IMR-90 (cell line): ENCODE measurements around the gene GMEB1. TPM values are rescaled to one million over a fixed set of nuclear protein-coding genes. Genes with fewer than 3 reads are reported as not detected.

Source experiments
- ATAC-seq: fragments of 200-7000 bp; cut with Tn5 transposase; 2 replicates; pipeline ENCODE4 v1.9.1; 2020; ENCODE audit warnings: low read depth, mild to moderate bottlenecking, moderate library complexity
- BruUV-seq: library from RNA; stranded (reverse); fragments of 400-500 nt; replicated peaks from 2 replicates; lab custom pipeline; 2021; lab: Mats Ljungman, UMichigan
- CTCF ChIA-PET: fragments of 300-600 bp; formaldehyde crosslinking; extraction: SDS; loops from one replicate; lab custom pipeline; 2021; ENCODE audit warnings: antibody characterized with exemption; lab: Yijun Ruan, JAX
- POLR2A ChIA-PET: fragments of 300-600 bp; sonication (Branson Sonifier 250); formaldehyde crosslinking; loops from one replicate; lab custom pipeline; 2022; ENCODE audit warnings: antibody characterized with exemption; ENCODE audit not compliant: unreplicated experiment; lab: Charles Lee
- DNase-seq: peaks from one replicate; pipeline ENCODE4 v3.0.0; 2013
- H2AFZ ChIP-seq: replicated peaks from 2 replicates; pipeline ENCODE3; 2013; ENCODE audit warnings: low read length, mild to moderate bottlenecking; ENCODE audit not compliant: poor library complexity
- H2AK5ac ChIP-seq: 2 replicates; pipeline ENCODE4 v1.6.1; 2013; ENCODE audit warnings: low read depth, low read length, inconsistent platforms
- H2AK9ac ChIP-seq: replicated peaks from 2 replicates; pipeline ENCODE3; 2013; ENCODE audit warnings: mild to moderate bottlenecking, low read depth, low read length, moderate library complexity; ENCODE audit not compliant: poor library complexity
- H2BK120ac ChIP-seq: 2 replicates; pipeline ENCODE4 v1.6.1; 2013; ENCODE audit warnings: low read depth, low read length, inconsistent platforms
- H2BK15ac ChIP-seq: 3 replicates; pipeline ENCODE4 v1.6.1; 2013; ENCODE audit warnings: low read depth, low read length, inconsistent platforms
- H2BK20ac ChIP-seq: 2 replicates; pipeline ENCODE4 v1.6.1; 2013; ENCODE audit warnings: low read depth, mild to moderate bottlenecking, inconsistent platforms, low read length, moderate library complexity
- H2BK5ac ChIP-seq: 2 replicates; pipeline ENCODE4 v1.6.1; 2013; ENCODE audit warnings: mild to moderate bottlenecking, low read depth, low read length, inconsistent platforms; ENCODE audit not compliant: poor library complexity, severe bottlenecking
- H3K14ac ChIP-seq: replicated peaks from 2 replicates; pipeline ENCODE4 v1.6.1; 2013; ENCODE audit warnings: low read depth, low read length, inconsistent platforms
- H3K18ac ChIP-seq: 2 replicates; pipeline ENCODE4 v1.6.1; 2013; ENCODE audit warnings: low read depth, low read length, control low read depth
- H3K23ac ChIP-seq: 2 replicates; pipeline ENCODE4 v1.6.1; 2013; ENCODE audit warnings: low read depth, low read length, inconsistent platforms
- H3K27ac ChIP-seq: 2 replicates; pipeline ENCODE4 v1.5.1; 2013; ENCODE audit warnings: mild to moderate bottlenecking, control low read depth, low read length; ENCODE audit not compliant: insufficient read depth
- H3K27me3 ChIP-seq: 2 replicates; pipeline ENCODE4 v1.6.1; 2013; ENCODE audit warnings: low read length; ENCODE audit not compliant: control insufficient read depth, insufficient read depth
- H3K36me3 ChIP-seq: 2 replicates; pipeline ENCODE4 v1.6.1; 2013; ENCODE audit warnings: low read length, mixed read lengths; ENCODE audit not compliant: control insufficient read depth, insufficient read depth
- H3K4ac ChIP-seq: 2 replicates; pipeline ENCODE4 v1.6.1; 2013; ENCODE audit warnings: low read depth, low read length, inconsistent platforms
- H3K4me1 ChIP-seq: 2 replicates; pipeline ENCODE4 v1.6.1; 2013; ENCODE audit warnings: low read length, mixed read lengths; ENCODE audit not compliant: control insufficient read depth, insufficient read depth
- H3K4me2 ChIP-seq: 2 replicates; pipeline ENCODE4 v1.6.1; 2013; ENCODE audit warnings: low read depth, mild to moderate bottlenecking, control low read depth, low read length, moderate library complexity
- H3K4me3 ChIP-seq: 2 replicates; pipeline ENCODE4 v1.5.1; 2013; ENCODE audit warnings: low read depth, mild to moderate bottlenecking, control low read depth, low read length, moderate library complexity; ENCODE audit not compliant: insufficient read depth
- H3K56ac ChIP-seq: 2 replicates; pipeline ENCODE4 v1.6.1; 2013; ENCODE audit warnings: low read length, inconsistent platforms; ENCODE audit not compliant: insufficient read depth; ENCODE audit errors: extremely low read depth
- H3K79me1 ChIP-seq, 2 experiments: 2 replicates each; pipeline ENCODE4 v1.6.1; 2013; ENCODE audit warnings: low read length in 2 of 2, inconsistent platforms in 1 of 2, low read depth in 1 of 2
- H3K9ac ChIP-seq: 2 replicates; pipeline ENCODE4 v1.6.1; 2013; ENCODE audit warnings: low read depth, low read length, control low read depth
- H3K9me1 ChIP-seq: 2 replicates; pipeline ENCODE4 v1.6.1; 2013; ENCODE audit warnings: low read length, inconsistent platforms; ENCODE audit not compliant: insufficient read depth
- H3K9me3 ChIP-seq: 2 replicates; pipeline ENCODE4 v1.6.1; 2013; ENCODE audit warnings: low read length; ENCODE audit not compliant: control insufficient read depth, insufficient read depth
- H4K20me1 ChIP-seq: 2 replicates; pipeline ENCODE4 v1.6.1; 2013; ENCODE audit warnings: low read length, inconsistent platforms; ENCODE audit not compliant: insufficient read depth
- H4K5ac ChIP-seq: 2 replicates; pipeline ENCODE4 v1.6.1; 2013; ENCODE audit warnings: mild to moderate bottlenecking, low read depth, low read length, control low read depth
- H4K8ac ChIP-seq, 2 experiments: 2 replicates each; pipeline ENCODE4 v1.6.1; 2013; ENCODE audit warnings: low read depth in 2 of 2, low read length in 2 of 2, control low read depth in 1 of 2, inconsistent platforms in 1 of 2
- H4K91ac ChIP-seq: 2 replicates; pipeline ENCODE4 v1.6.1; 2013; ENCODE audit warnings: low read depth, low read length, inconsistent platforms; ENCODE audit not compliant: insufficient read depth
- CEBPB ChIP-seq: IDR thresholded peaks from 2 replicates; pipeline ENCODE4 v1.6.1; 2012; ENCODE audit warnings: low read depth, low read length, improper control_type of control experiment
- CHD1 ChIP-seq: IDR thresholded peaks from 2 replicates; pipeline ENCODE4 v1.6.1; 2012; ENCODE audit warnings: low read depth, low read length, improper control_type of control experiment
- CTCF ChIP-seq: conservative IDR thresholded peaks from 2 replicates; pipeline ENCODE4 v1.5.1; 2012; ENCODE audit warnings: mild to moderate bottlenecking, low read depth, low read length, improper control_type of control experiment
- ELK1 ChIP-seq: fragments of 150-350 bp; IDR thresholded peaks from 2 replicates; pipeline ENCODE4 v1.6.1; 2016; ENCODE audit warnings: low read depth, mild to moderate bottlenecking, low read length, moderate library complexity, borderline replicate concordance
- FOS ChIP-seq: fragments of 150-350 bp; IDR thresholded peaks from 2 replicates; pipeline ENCODE4 v1.6.1; 2016; ENCODE audit warnings: low read depth, low read length
- MAFK ChIP-seq: IDR thresholded peaks from 2 replicates; pipeline ENCODE4 v1.6.1; 2012; ENCODE audit warnings: low read depth, low read length, improper control_type of control experiment
- MXI1 ChIP-seq: IDR thresholded peaks from 2 replicates; pipeline ENCODE4 v1.6.1; 2012; ENCODE audit warnings: low read depth, mild to moderate bottlenecking, low read length, moderate library complexity, borderline replicate concordance
- POLR2A ChIP-seq: IDR thresholded peaks from 2 replicates; pipeline ENCODE4 v1.6.1; 2012; ENCODE audit warnings: mild to moderate bottlenecking, low read depth, low read length
- RAD21 ChIP-seq: IDR thresholded peaks from 2 replicates; pipeline ENCODE4 v1.6.1; 2012; ENCODE audit warnings: low read length, improper control_type of control experiment
- RCOR1 ChIP-seq: IDR thresholded peaks from 2 replicates; pipeline ENCODE4 v1.6.1; 2012; ENCODE audit warnings: mild to moderate bottlenecking, low read length, improper control_type of control experiment; ENCODE audit not compliant: insufficient replicate concordance
- RFX5 ChIP-seq: IDR thresholded peaks from 2 replicates; pipeline ENCODE4 v1.8.0; 2012; ENCODE audit warnings: low read depth, mild to moderate bottlenecking, low read length, moderate library complexity
- USF2 ChIP-seq: fragments of 150-350 bp; IDR thresholded peaks from 2 replicates; pipeline ENCODE4 v1.6.1; 2017; ENCODE audit warnings: mild to moderate bottlenecking, antibody characterized with exemption, low read length, low read depth
- WGBS, 2 experiments: methylation state at CpG; one replicate each; pipeline versions ENCODE4 v1.1.5 to v1.1.7; 2013; ENCODE audit warnings: missing lambda C conversion rate in 2 of 2; ENCODE audit not compliant: insufficient read length in 1 of 2; ENCODE audit errors: extremely low coverage in 2 of 2; 5-methylcytosine and 5-hydroxymethylcytosine counted together
- dilution Hi-C: fragments of 300-500 bp; cut with HindIII; formaldehyde crosslinking; loops from one replicate; pipeline ENCODE4 v1.14.3; 2018; ENCODE audit warnings: low sequenced_read_pairs; ENCODE audit not compliant: unreplicated experiment
- in situ Hi-C: fragments of 300-500 bp; cut with MboI; formaldehyde crosslinking; loops from 3 replicates; pipeline ENCODE4 v1.14.3; 2019; ENCODE audit warnings: low sequenced_read_pairs, inconsistent platforms, mixed read lengths
- intact Hi-C: fragments of 100-400 bp; cut with micrococcal nuclease; formaldehyde crosslinking; loops from 2 replicates; pipeline ENCODE4 v1.10.0; 2022
- polyA plus RNA-seq, 3 experiments: library from polyadenylated mRNA; depleted of rRNA; stranded (reverse); fragments of >200 nt; gene quantifications; 2 replicates each; pipeline ENCODE4 v1.2.3, GENCODE V29; 2012; ENCODE audit warnings: low replicate concordance in 1 of 3
- total RNA-seq: library from RNA; depleted of rRNA; stranded (reverse); fragments of >200 nt; gene quantifications from 2 replicates; pipeline ENCODE4 v1.2.3, GENCODE V29; 2012

The GMEB1 gene
- total and polyA plus RNA-seq, 2 of the 4 experiments (the other 2 are of a cell fraction) = 7.1 to 7.9 TPM

- no peak overlapping the region for H4K5ac ChIP-seq
- no peak overlapping the region for H3K56ac ChIP-seq
- H2AK9ac ChIP-seq = no peak overlapping the region
- dilution Hi-C loops = no loop called here
- H3K23ac ChIP-seq = no peak overlapping the region
- no peak for ATAC-seq
- H2BK120ac ChIP-seq = no peak overlapping the region
- in situ Hi-C loops = no loop called here
- H2BK15ac ChIP-seq = no peak overlapping the region
- no peak overlapping the region for H3K4ac ChIP-seq
- no peaks in the 10 kb centered on the region for H3K27me3 ChIP-seq
- H3K4me1 ChIP-seq = peaks cover 2% of the 10 kb centered on the region
- H3K18ac ChIP-seq = no peak overlapping the region
- H3K4me3 ChIP-seq = no peak overlapping the region
- ChIA-PET CTCF (no interaction called here), POLR2A (interaction anchor here (0.9 kb wide), 1 partner anchor 91 kb away, joined by 21 read pairs; no protein-coding TSS in a partner anchor)
- no peaks in the 10 kb centered on the region for H3K9me1 ChIP-seq
- no peak overlapping the region for H2AK5ac ChIP-seq
- H4K91ac ChIP-seq = no peak overlapping the region
- TF ChIP-seq RFX5 = no peak
- TF ChIP-seq USF2 = no peak
- no peak for TF ChIP-seq ELK1
- no peak for TF ChIP-seq MAFK
- no peak for TF ChIP-seq CEBPB
- no peak for TF ChIP-seq POLR2A
- TF ChIP-seq RAD21 = no peak
- no peak for TF ChIP-seq CTCF
- no peak for TF ChIP-seq MXI1
- no peak for TF ChIP-seq FOS
- TF ChIP-seq CHD1 = no peak
- no peak for TF ChIP-seq RCOR1
- no peaks in the 10 kb centered on the region for H3K36me3 ChIP-seq
- H3K9ac ChIP-seq = no peak overlapping the region
- H2AFZ ChIP-seq = no peak overlapping the region
- H4K20me1 ChIP-seq = no peaks in the 10 kb centered on the region
- H3K27ac ChIP-seq = no peak overlapping the region
- intact Hi-C loops = no loop called here
- H3K9me3 ChIP-seq = no peaks in the 10 kb centered on the region
- H3K4me2 ChIP-seq = no peak overlapping the region
- no peak overlapping the region for H2BK5ac ChIP-seq
- H2BK20ac ChIP-seq = no peak overlapping the region
- no peak overlapping the region for H4K8ac ChIP-seq
- no peak overlapping the region for H3K14ac ChIP-seq
- no TSS peak for BruUV-seq
- 25% methylated on average over 1 of the region's 7 CpGs; no CpG with 5 or more reads in 1 of the 2 experiments for WGBS, 2 experiments
- H3K79me1 ChIP-seq = peaks cover 3 to 7% of the 10 kb centered on the region in 2 experiments; a peak in 3 of 4 replicates
- DNase-seq = no peak
Observed at GRCh38 chr1:28663871-28664470, 4.6 kb upstream of the GMEB1 start.
